ENCODE results near the gene CD164. TPM values are rescaled to one million over a fixed set of nuclear protein-coding genes. Genes with fewer than 3 reads are reported as not detected.

CD164 gene
- total and polyA plus RNA-seq, 8 donors: 53.6 to 147 (median 104) TPM

DNA sequence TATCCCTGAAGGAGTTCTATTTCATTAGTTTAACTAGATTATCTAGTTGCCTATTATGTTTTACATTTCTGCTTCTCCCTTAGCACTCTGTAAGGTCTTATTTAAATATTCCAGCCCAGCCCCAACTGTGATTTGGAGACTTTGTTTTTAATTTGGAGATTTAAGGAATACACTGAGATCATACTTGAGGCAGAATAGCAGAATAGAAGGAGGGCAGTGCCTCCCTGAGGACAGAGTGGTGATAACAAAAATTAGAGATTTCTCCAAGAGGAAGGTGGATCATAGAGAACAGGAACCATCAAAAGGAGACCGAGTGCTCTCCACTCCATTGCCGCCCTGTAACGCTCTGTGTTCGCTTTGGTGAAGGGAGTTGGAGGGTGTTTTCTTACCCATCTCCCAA, 14.8 kb upstream of the CD164 start:
- 70 to 79% methylated on average over 4 of the region's 4 CpGs for WGBS, 2 donors
- Histone ChIP-seq H3K27me3 (no peaks in the 10 kb centered on the region), H3K4me1 (no peaks in the 10 kb centered on the region), H3K36me3 (no peaks in the 10 kb centered on the region), H3K9me3 (no peaks in the 10 kb centered on the region), H3K4me3 (no peak overlapping the region), H3K27ac (no peak overlapping the region)
- ATAC-seq (peak; percentile 40 to 82 (median 74)), FAIRE-seq (no peak), DNase-seq (no peak)
- intact Hi-C loops (cut with DNase I): loop anchor here in 1 of 3 donors (10.0 kb wide), 1 partner anchor 212 kb away; no protein-coding TSS in a partner anchor
- TF ChIP-seq, protein P1, sequence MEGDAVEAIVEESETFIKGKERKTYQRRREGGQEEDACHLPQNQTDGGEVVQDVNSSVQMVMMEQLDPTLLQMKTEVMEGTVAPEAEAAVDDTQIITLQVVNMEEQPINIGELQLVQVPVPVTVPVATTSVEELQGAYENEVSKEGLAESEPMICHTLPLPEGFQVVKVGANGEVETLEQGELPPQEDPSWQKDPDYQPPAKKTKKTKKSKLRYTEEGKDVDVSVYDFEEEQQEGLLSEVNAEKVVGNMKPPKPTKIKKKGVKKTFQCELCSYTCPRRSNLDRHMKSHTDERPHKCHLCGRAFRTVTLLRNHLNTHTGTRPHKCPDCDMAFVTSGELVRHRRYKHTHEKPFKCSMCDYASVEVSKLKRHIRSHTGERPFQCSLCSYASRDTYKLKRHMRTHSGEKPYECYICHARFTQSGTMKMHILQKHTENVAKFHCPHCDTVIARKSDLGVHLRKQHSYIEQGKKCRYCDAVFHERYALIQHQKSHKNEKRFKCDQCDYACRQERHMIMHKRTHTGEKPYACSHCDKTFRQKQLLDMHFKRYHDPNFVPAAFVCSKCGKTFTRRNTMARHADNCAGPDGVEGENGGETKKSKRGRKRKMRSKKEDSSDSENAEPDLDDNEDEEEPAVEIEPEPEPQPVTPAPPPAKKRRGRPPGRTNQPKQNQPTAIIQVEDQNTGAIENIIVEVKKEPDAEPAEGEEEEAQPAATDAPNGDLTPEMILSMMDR (IDR thresholded peaks at IDR 0.05): no peak

DNA sequence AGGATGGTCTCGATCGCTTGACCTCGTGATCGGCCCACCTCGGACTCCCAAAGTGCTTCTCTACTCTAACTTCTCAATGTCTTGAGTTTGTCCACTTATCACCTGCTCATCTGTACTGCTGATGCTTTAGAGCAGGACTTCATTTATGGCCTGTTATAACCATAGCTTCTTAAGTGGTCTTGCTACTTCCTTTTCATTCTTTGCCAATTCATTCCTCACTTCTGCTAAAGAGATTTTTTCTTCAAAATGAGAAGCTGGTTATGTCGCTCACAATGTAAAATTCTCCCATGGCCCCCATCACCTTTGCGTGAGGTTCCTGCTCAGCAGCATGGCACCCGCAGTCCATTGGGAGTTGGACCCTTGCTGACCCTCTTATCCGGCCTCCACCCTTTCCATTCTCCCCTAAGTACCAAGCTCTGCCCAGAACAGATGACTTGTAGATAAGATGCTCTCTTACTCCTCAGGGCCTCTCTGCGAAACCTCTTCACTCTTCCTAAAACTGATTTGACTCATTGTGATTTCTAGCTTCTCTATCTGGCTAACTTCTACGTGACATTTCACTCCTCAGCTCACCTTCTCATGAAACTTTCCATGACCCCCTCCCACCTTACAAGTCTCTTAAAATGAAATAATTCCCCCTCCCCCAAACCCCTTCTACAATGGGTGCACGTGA, 13.9 kb upstream of the CD164 start:
- Histone ChIP-seq H3K36me3 (no peaks in the 10 kb centered on the region), H3K27ac (no peak overlapping the region), H3K4me3 (no peak overlapping the region), H3K4me1 (no peaks in the 10 kb centered on the region), H3K27me3 (no peaks in the 10 kb centered on the region), H3K9me3 (no peaks in the 10 kb centered on the region)
- no peak for FAIRE-seq
- TF ChIP-seq, protein P1 (IDR thresholded peaks at IDR 0.05): no peak
- no peak for ATAC-seq
- intact Hi-C loops (cut with DNase I): loop anchor here in 1 of 3 donors (10.0 kb wide), 1 partner anchor 211 kb away; no protein-coding TSS in a partner anchor
- no peak for DNase-seq
- 89 to 94% methylated on average over 12 of the region's 12 CpGs for WGBS, 2 donors

DNA sequence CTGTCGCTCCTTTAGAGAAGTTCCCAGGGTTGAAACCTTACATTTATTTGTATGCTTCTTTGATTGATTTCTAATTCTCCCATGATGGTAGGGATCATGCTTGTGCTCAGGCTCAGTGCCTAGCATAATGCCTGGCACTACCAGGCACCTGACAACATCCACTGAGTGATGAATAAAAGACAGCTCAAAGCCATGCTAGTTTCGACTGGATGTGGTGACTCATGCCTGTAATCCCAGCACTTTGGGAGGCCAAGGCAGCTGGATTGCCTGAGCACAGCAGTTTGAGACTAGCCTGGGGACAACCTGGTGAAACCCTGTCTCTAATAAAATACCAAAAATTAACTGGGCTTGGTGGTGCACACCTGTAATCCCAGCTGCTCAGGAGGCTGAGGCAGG, 11.6 kb upstream of the CD164 start:
- intact Hi-C loops (cut with DNase I): loop anchor here in 1 of 3 donors (10.0 kb wide), 1 partner anchor 209 kb away; no protein-coding TSS in a partner anchor
- no peaks in the 10 kb centered on the region for H3K27me3 ChIP-seq
- no peaks in the 10 kb centered on the region for H3K36me3 ChIP-seq
- TF ChIP-seq, protein P1 (IDR thresholded peaks at IDR 0.05): no peak
- DNase-seq: no peak
- no peaks in the 10 kb centered on the region for H3K9me3 ChIP-seq
- 70 to 86% methylated on average over 2 of the region's 2 CpGs for WGBS, 2 donors
- H3K4me1 ChIP-seq: no peaks in the 10 kb centered on the region
- no peak overlapping the region for H3K4me3 ChIP-seq
- H3K27ac ChIP-seq: no peak overlapping the region
- no peak for ATAC-seq
- FAIRE-seq: no peak

DNA sequence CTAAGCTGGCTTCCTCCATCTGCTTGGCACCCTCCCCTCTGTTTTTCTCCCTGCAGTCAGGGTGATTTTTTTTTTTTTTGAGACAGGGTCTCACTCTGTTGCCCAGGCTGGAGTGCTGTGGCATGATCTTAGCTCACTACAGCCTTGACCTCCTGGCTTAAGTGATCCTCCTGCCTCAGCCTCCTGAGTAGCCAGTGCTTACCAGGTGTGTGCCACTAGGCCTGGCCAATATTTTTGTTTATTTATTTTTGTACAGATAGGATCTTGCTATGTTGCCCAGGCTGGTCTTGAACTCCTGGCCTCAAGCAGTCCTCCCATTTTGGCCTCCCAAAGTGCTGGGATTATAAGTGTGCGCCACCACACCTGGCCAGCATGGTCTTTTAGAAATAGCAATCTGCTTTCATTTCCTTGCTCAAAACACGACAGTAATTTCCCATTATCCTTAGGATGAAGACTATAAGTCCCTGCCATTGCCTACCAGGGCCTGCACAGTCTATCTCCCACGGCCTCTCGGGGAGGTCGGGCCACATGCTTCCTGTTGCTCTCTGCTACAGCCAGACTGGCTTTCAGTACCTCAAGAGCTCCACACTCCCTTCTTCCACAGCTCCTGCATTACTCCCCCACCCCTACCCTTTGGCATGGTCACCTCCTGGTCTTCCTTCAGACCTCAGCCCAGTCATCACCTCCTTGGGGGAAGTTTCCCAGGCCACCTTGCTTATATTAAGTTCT, 11.1 kb upstream of the CD164 start:
- Histone ChIP-seq H3K36me3 (no peaks in the 10 kb centered on the region), H3K27me3 (no peaks in the 10 kb centered on the region), H3K4me1 (no peaks in the 10 kb centered on the region), H3K4me3 (no peak overlapping the region), H3K9me3 (no peaks in the 10 kb centered on the region), H3K27ac (no peak overlapping the region)
- TF ChIP-seq, protein P1 (IDR thresholded peaks at IDR 0.05): no peak
- FAIRE-seq (no peak), ATAC-seq (no peak), DNase-seq (no peak)
- intact Hi-C loops (cut with DNase I): loop anchor here in 1 of 3 donors (10.0 kb wide), 1 partner anchor 209 kb away; no protein-coding TSS in a partner anchor
- WGBS, 2 donors: 91 to 95% methylated on average over 5 of the region's 5 CpGs
